HG03196 (cell line): ENCODE measurements around the gene GABBR2.

Experiments
- ATAC-seq: cut with Tn5 transposase; IDR thresholded peaks from one replicate; pipeline ENCODE4 v1.9.1; 2021; ENCODE audit not compliant: unreplicated experiment

Gene GABBR2

GRCh38 chr9:98362624-98363252, 346.0 kb downstream of the GABBR2 start:
- no peak for ATAC-seq

- ATAC-seq = no peak
These were observed 347.1 kb downstream of the GABBR2 start for GRCh38 chr9:98361645-98362044.

GRCh38 chr9:98360176-98360708, 348.5 kb downstream of the GABBR2 start:
- no peak for ATAC-seq

GRCh38 chr9:98359569-98359968, 349.2 kb downstream of the GABBR2 start:
- no peak for ATAC-seq

- ATAC-seq = no peak
These were observed 350.7 kb downstream of the GABBR2 start for GRCh38 chr9:98357921-98358535.

- ATAC-seq = no peak
These were observed 351.6 kb downstream of the GABBR2 start for GRCh38 chr9:98356953-98357690.

GRCh38 chr9:98356326-98356725, 352.4 kb downstream of the GABBR2 start:
- ATAC-seq = no peak

- ATAC-seq = no peak
These were observed 357.4 kb downstream of the GABBR2 start for GRCh38 chr9:98351370-98351769.

- ATAC-seq = no peak
These were observed 361.1 kb downstream of the GABBR2 start for GRCh38 chr9:98347642-98348041.

GRCh38 chr9:98345011-98345410, 363.7 kb downstream of the GABBR2 start:
- ATAC-seq = no peak

GRCh38 chr9:98344581-98344980, 364.2 kb downstream of the GABBR2 start:
- no peak for ATAC-seq

- no peak for ATAC-seq
These were observed 365.9 kb downstream of the GABBR2 start for GRCh38 chr9:98342820-98343210.

- no peak for ATAC-seq
These were observed 366.5 kb downstream of the GABBR2 start for GRCh38 chr9:98342098-98342819.

GRCh38 chr9:98341157-98342097, 367.3 kb downstream of the GABBR2 start:
- no peak for ATAC-seq

GRCh38 chr9:98339987-98340800, 368.5 kb downstream of the GABBR2 start:
- no peak for ATAC-seq

GRCh38 chr9:98335661-98336060, 373.1 kb downstream of the GABBR2 start:
- no peak for ATAC-seq

GRCh38 chr9:98334796-98335195, 373.9 kb downstream of the GABBR2 start:
- ATAC-seq = no peak

- ATAC-seq = no peak
These were observed 374.8 kb downstream of the GABBR2 start for GRCh38 chr9:98333703-98334582.
